ENCODE measurements around the gene MAST2.

GRCh38 chr1:46017876-46018503, 214.6 kb downstream of the MAST2 start:
- TF ChIP-seq POLR2AphosphoS5 (IDR thresholded peaks at IDR 0.05; ENCODE audit: low read depth, low read length) (no peak), CTCF (IDR thresholded peaks at IDR 0.05) (no peak), REST (IDR thresholded peaks at IDR 0.05; ENCODE audit: insufficient read depth in 1 of 2, low read depth in 2 of 2, low read length in 1 of 2) (no peak)
